ENCODE data around the gene TUBB1.

TUBB1 gene

GRCh38 chr20:58990651-58991445 is 28.4 kb upstream of the TUBB1 start:
- Histone ChIP-seq H3K4me1 (ENCODE audit: control insufficient read depth, insufficient read depth, low read length) (no peaks in the 10 kb centered on the region), H3K9me3 (ENCODE audit: control insufficient read depth in 2 of 2, low read length in 2 of 2) (no peaks in the 10 kb centered on the region), H3K27me3 (ENCODE audit: control insufficient read depth in 1 of 2, insufficient read depth in 2 of 2, low read length in 2 of 2) (no peaks in the 10 kb centered on the region), H3K27ac (ENCODE audit: low read length) (no peak overlapping the region), H3K36me3 (ENCODE audit: control insufficient read depth in 2 of 2, insufficient read depth in 2 of 2, low read length in 2 of 2) (peaks cover 74 to 79% of the 10 kb centered on the region in 2 donors), H3K4me3 (ENCODE audit: low read length in 2 of 2) (no peak overlapping the region), H3K9ac (ENCODE audit: low read length in 2 of 2) (no peak overlapping the region)

- Histone ChIP-seq H3K36me3 (ENCODE audit: control insufficient read depth in 2 of 2, insufficient read depth in 2 of 2, low read length in 2 of 2) (peaks cover 78 to 85% of the 10 kb centered on the region in 2 donors), H3K4me3 (ENCODE audit: low read length in 2 of 2) (no peak overlapping the region), H3K4me1 (ENCODE audit: control insufficient read depth, insufficient read depth, low read length) (no peaks in the 10 kb centered on the region), H3K27me3 (ENCODE audit: control insufficient read depth in 1 of 2, insufficient read depth in 2 of 2, low read length in 2 of 2) (no peaks in the 10 kb centered on the region), H3K9me3 (ENCODE audit: control insufficient read depth in 2 of 2, low read length in 2 of 2) (no peaks in the 10 kb centered on the region), H3K9ac (ENCODE audit: low read length in 2 of 2) (no peak overlapping the region), H3K27ac (ENCODE audit: low read length) (no peak overlapping the region)
Observed at GRCh38 chr20:58991715-58992114, 27.5 kb upstream of the TUBB1 start.

DNA sequence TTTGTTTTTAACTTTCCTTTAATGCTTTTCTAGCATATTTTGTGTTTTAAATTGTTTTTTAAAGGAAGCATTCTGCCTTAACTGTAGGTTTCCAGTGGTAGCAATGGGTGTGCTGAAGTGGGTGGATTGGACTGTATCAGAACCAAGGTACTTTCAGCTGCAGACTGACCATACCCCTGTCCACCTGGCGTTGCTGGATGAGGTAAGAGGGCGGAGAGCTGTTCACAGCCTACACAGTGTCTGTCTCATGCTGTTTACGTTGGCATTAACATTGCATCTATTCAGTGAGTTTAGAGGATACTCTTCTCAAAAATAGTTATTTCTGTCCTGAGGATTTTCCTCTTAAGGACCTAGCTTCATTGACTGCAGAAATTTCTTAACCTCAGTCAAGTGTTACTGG is 26.3 kb upstream of the TUBB1 start:
- no peak overlapping the region for H3K4me3 ChIP-seq (ENCODE audit: low read length in 2 of 2)
- H3K36me3 ChIP-seq (ENCODE audit: control insufficient read depth in 2 of 2, insufficient read depth in 2 of 2, low read length in 2 of 2): peaks cover 76 to 83% of the 10 kb centered on the region in 2 donors
- H3K27me3 ChIP-seq (ENCODE audit: control insufficient read depth in 1 of 2, insufficient read depth in 2 of 2, low read length in 2 of 2): no peaks in the 10 kb centered on the region
- no peaks in the 10 kb centered on the region for H3K4me1 ChIP-seq (ENCODE audit: control insufficient read depth, insufficient read depth, low read length)
- H3K27ac ChIP-seq (ENCODE audit: low read length): no peak overlapping the region
- no peak overlapping the region for H3K9ac ChIP-seq (ENCODE audit: low read length in 2 of 2)
- no peaks in the 10 kb centered on the region for H3K9me3 ChIP-seq (ENCODE audit: control insufficient read depth in 2 of 2, low read length in 2 of 2)

GRCh38 chr20:58993332-58994248 is 25.6 kb upstream of the TUBB1 start:
- no peak overlapping the region for H3K4me3 ChIP-seq (ENCODE audit: low read length in 2 of 2)

GRCh38 chr20:58994390-58995159 is 24.7 kb upstream of the TUBB1 start:
- Histone ChIP-seq H3K36me3 (ENCODE audit: control insufficient read depth in 2 of 2, insufficient read depth in 2 of 2, low read length in 2 of 2) (peaks cover 67 to 72% of the 10 kb centered on the region in 2 donors), H3K27me3 (ENCODE audit: control insufficient read depth in 1 of 2, insufficient read depth in 2 of 2, low read length in 2 of 2) (no peaks in the 10 kb centered on the region), H3K9me3 (ENCODE audit: control insufficient read depth in 2 of 2, low read length in 2 of 2) (no peaks in the 10 kb centered on the region), H3K9ac (ENCODE audit: low read length in 2 of 2) (no peak overlapping the region), H3K27ac (ENCODE audit: low read length) (no peak overlapping the region), H3K4me3 (ENCODE audit: low read length in 2 of 2) (no peak overlapping the region), H3K4me1 (ENCODE audit: control insufficient read depth, insufficient read depth, low read length) (no peaks in the 10 kb centered on the region)

More at GRCh38 chr20:58993332-58994248, 25.6 kb upstream of the TUBB1 start:
- Histone ChIP-seq H3K9me3 (ENCODE audit: control insufficient read depth in 2 of 2, low read length in 2 of 2) (no peaks in the 10 kb centered on the region), H3K27ac (ENCODE audit: low read length) (no peak overlapping the region), H3K36me3 (ENCODE audit: control insufficient read depth in 2 of 2, insufficient read depth in 2 of 2, low read length in 2 of 2) (peaks cover 70 to 78% of the 10 kb centered on the region in 2 donors), H3K27me3 (ENCODE audit: control insufficient read depth in 1 of 2, insufficient read depth in 2 of 2, low read length in 2 of 2) (no peaks in the 10 kb centered on the region), H3K4me1 (ENCODE audit: control insufficient read depth, insufficient read depth, low read length) (no peaks in the 10 kb centered on the region), H3K9ac (ENCODE audit: low read length in 2 of 2) (no peak overlapping the region)

DNA sequence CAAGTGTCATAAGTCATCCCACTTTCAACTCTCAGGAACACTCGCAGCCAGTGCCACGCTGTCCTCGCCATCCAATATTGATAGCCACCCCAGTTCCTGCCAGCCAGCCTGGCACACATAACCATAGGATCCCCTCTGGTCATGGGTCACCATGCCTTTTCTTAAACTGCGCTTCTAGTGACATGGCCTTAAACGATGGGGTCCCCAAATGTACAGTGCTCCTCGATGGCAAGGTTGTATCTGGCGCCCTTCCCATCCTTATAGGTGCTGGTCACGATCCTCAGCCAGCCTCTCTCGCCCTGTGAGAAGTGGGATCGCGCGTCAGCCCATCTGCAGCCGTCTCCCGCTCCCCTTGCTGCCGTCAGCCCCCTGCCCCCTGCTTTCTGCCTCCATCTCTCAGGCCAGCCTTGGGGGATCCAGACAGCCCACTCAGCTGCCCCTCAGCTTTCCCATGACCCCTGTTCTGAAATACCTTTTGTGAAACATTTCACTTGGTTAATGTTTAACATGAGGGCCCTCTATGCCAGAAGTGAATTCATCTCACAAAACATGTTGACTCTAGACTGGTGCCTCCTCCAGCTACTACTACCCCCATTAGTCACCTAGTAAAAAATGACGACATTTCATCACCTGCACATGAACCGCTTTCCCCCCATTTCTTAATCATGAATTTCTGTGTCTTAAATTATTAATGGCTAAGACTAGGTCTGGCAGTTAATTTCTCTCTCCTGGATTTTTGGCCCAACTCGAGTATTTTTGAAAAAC is 23.6 kb upstream of the TUBB1 start:
- H3K4me1 ChIP-seq (ENCODE audit: control insufficient read depth, insufficient read depth, low read length): no peaks in the 10 kb centered on the region
- H3K4me3 ChIP-seq (ENCODE audit: low read length in 2 of 2): no peak overlapping the region
- no peak overlapping the region for H3K9ac ChIP-seq (ENCODE audit: low read length in 2 of 2)
- peaks cover 64 to 65% of the 10 kb centered on the region in 2 donors for H3K36me3 ChIP-seq (ENCODE audit: control insufficient read depth in 2 of 2, insufficient read depth in 2 of 2, low read length in 2 of 2)
- H3K27me3 ChIP-seq (ENCODE audit: control insufficient read depth in 1 of 2, insufficient read depth in 2 of 2, low read length in 2 of 2): no peaks in the 10 kb centered on the region
- no peak overlapping the region for H3K27ac ChIP-seq (ENCODE audit: low read length)
- H3K9me3 ChIP-seq (ENCODE audit: control insufficient read depth in 2 of 2, low read length in 2 of 2): no peaks in the 10 kb centered on the region

DNA sequence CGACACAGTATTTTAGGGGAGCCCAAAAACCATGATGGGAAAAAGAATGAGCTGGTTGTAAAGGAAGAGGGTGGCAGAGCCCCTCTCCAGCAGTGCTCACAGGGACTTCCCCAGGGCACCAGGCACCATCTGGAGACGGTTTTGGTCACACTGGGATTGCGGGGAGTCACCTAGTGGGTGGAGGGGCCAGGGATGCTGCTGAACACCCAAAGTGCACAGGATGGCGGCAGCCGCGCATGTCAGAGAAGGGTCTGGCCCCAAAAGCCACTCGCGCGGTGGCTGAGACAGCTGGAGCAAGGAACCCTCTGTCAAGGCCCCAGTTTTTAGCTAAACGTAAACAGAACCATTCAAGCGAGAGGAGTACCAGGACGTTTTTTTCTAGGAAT is 23.0 kb upstream of the TUBB1 start:
- H3K9me3 ChIP-seq (ENCODE audit: control insufficient read depth in 2 of 2, low read length in 2 of 2): no peaks in the 10 kb centered on the region
- no peaks in the 10 kb centered on the region for H3K4me1 ChIP-seq (ENCODE audit: control insufficient read depth, insufficient read depth, low read length)
- no peak overlapping the region for H3K4me3 ChIP-seq (ENCODE audit: low read length in 2 of 2)
- H3K9ac ChIP-seq (ENCODE audit: low read length in 2 of 2): no peak overlapping the region
- no peaks in the 10 kb centered on the region for H3K27me3 ChIP-seq (ENCODE audit: control insufficient read depth in 1 of 2, insufficient read depth in 2 of 2, low read length in 2 of 2)
- H3K27ac ChIP-seq (ENCODE audit: low read length): no peak overlapping the region
- H3K36me3 ChIP-seq (ENCODE audit: control insufficient read depth in 2 of 2, insufficient read depth in 2 of 2, low read length in 2 of 2): peaks cover 60 to 61% of the 10 kb centered on the region in 2 donors

DNA sequence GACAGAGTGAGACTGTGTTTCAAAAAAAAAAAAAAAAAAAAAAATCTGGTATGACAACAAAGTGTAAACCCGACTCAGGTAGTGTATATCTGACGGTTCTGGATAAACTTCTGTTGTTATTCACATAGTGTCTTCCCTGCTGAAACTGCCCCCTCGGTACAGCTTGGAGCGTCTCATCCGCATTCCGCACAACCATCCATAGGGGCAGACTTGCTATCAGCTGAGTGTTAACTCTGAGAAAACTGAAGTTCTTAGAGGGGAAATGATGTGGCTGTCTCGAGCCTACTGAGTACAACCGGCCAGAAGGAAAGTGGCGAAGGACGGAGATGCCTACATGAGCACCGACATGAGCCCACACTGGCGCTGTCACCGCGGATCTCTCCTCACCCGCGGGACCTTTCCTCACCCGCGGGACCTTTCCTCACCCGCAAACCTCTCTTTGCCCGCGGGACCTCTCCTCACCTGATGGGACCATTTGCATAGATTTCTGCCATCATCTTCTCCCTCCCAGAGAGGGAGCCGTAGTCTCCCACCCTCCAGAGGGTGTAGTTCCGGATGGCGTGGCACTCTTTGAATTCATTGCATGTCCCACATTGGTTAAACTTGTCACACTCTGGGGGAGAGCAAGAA is 22.0 kb upstream of the TUBB1 start:
- Histone ChIP-seq H3K27ac (ENCODE audit: low read length) (no peak overlapping the region), H3K27me3 (ENCODE audit: control insufficient read depth in 1 of 2, insufficient read depth in 2 of 2, low read length in 2 of 2) (no peaks in the 10 kb centered on the region)

GRCh38 chr20:58998656-58999055 is 20.6 kb upstream of the TUBB1 start:
- no peaks in the 10 kb centered on the region for H3K4me1 ChIP-seq (ENCODE audit: control insufficient read depth, insufficient read depth, low read length)
- no peak overlapping the region for H3K4me3 ChIP-seq (ENCODE audit: low read length in 2 of 2)
- H3K9ac ChIP-seq (ENCODE audit: low read length in 2 of 2): no peak overlapping the region
- no peaks in the 10 kb centered on the region for H3K9me3 ChIP-seq (ENCODE audit: control insufficient read depth in 2 of 2, low read length in 2 of 2)
- no peak overlapping the region for H3K27ac ChIP-seq (ENCODE audit: low read length)
- H3K27me3 ChIP-seq (ENCODE audit: control insufficient read depth in 1 of 2, insufficient read depth in 2 of 2, low read length in 2 of 2): no peaks in the 10 kb centered on the region
- H3K36me3 ChIP-seq (ENCODE audit: control insufficient read depth in 2 of 2, insufficient read depth in 2 of 2, low read length in 2 of 2): peaks cover 38 to 48% of the 10 kb centered on the region in 2 donors

More for the DNA sequence above, 22.0 kb upstream of the TUBB1 start:
- Histone ChIP-seq H3K9ac (ENCODE audit: low read length in 2 of 2) (no peak overlapping the region), H3K36me3 (ENCODE audit: control insufficient read depth in 2 of 2, insufficient read depth in 2 of 2, low read length in 2 of 2) (peaks cover 52 to 59% of the 10 kb centered on the region in 2 donors), H3K4me1 (ENCODE audit: control insufficient read depth, insufficient read depth, low read length) (no peaks in the 10 kb centered on the region), H3K9me3 (ENCODE audit: control insufficient read depth in 2 of 2, low read length in 2 of 2) (no peaks in the 10 kb centered on the region), H3K4me3 (ENCODE audit: low read length in 2 of 2) (no peak overlapping the region)
